GM19397 (cell line): ENCODE data around the gene GIPC3.

Experiments used
- ATAC-seq: cut with Tn5 transposase; IDR thresholded peaks from one replicate; pipeline ENCODE4 v1.9.1; 2021; ENCODE audit warnings: mild to moderate bottlenecking, moderate library complexity; ENCODE audit not compliant: unreplicated experiment

The GIPC3 gene

GRCh38 chr19:3604227-3604986 lies 19.1 kb downstream of the GIPC3 start:
- no peak for ATAC-seq

- no peak for ATAC-seq
These were observed 19.7 kb downstream of the GIPC3 start for GRCh38 chr19:3604987-3605343.

- ATAC-seq = no peak
These were observed 20.1 kb downstream of the GIPC3 start for GRCh38 chr19:3605361-3605760.

- no peak for ATAC-seq
These were observed 20.5 kb downstream of the GIPC3 start for GRCh38 chr19:3605770-3606169.

GRCh38 chr19:3606174-3606689 lies 21.0 kb downstream of the GIPC3 start:
- no peak for ATAC-seq

- no peak for ATAC-seq
These were observed 21.5 kb downstream of the GIPC3 start, which contains the start of gene TBXA2R for GRCh38 chr19:3606690-3607289. Gene TBXA2R, minus strand, starts transcription at chr19:3606875. Its CDS starts 6,241 bp downstream, at chr19:3600634.

GRCh38 chr19:3607303-3608078 lies 22.2 kb downstream of the GIPC3 start:
- ATAC-seq = no peak

GRCh38 chr19:3608079-3608641 lies 22.9 kb downstream of the GIPC3 start:
- no peak for ATAC-seq

- no peak for ATAC-seq
These were observed 23.6 kb downstream of the GIPC3 start for GRCh38 chr19:3608750-3609322.

- ATAC-seq = no peak
These were observed 24.8 kb downstream of the GIPC3 start for GRCh38 chr19:3609779-3610719.

- no peak for ATAC-seq
These were observed 25.8 kb downstream of the GIPC3 start for GRCh38 chr19:3610745-3611717.

GRCh38 chr19:3611841-3612240 lies 26.6 kb downstream of the GIPC3 start:
- no peak for ATAC-seq

GRCh38 chr19:3612330-3612729 lies 27.1 kb downstream of the GIPC3 start:
- no peak for ATAC-seq

- ATAC-seq = no peak
These were observed 27.8 kb downstream of the GIPC3 start for GRCh38 chr19:3612901-3613741.

GRCh38 chr19:3613818-3614661 lies 28.8 kb downstream of the GIPC3 start:
- ATAC-seq = no peak

GRCh38 chr19:3614858-3615505 lies 29.7 kb downstream of the GIPC3 start:
- no peak for ATAC-seq
